IPS-15b (cell line): Measurements from ENCODE around the gene OS9.

Experiments used
- H3K27me3 ChIP-seq: one replicate; pipeline ENCODE4 v1.6.1; 2013; ENCODE audit warnings: low read length; ENCODE audit not compliant: control insufficient read depth, insufficient read depth
- H3K36me3 ChIP-seq: one replicate; pipeline ENCODE4 v1.6.1; 2013; ENCODE audit warnings: low read length; ENCODE audit not compliant: control insufficient read depth, insufficient read depth
- H3K4me1 ChIP-seq: one replicate; pipeline ENCODE4 v1.6.1; 2013; ENCODE audit warnings: mild to moderate bottlenecking, low read length; ENCODE audit not compliant: control insufficient read depth, insufficient read depth
- H3K4me3 ChIP-seq: one replicate; pipeline ENCODE4 v1.5.1; 2013; ENCODE audit warnings: low read depth, low read length
- H3K9ac ChIP-seq: one replicate; pipeline ENCODE4 v1.6.1; 2013; ENCODE audit warnings: low read depth, mild to moderate bottlenecking, low read length
- H3K9me3 ChIP-seq: one replicate; pipeline ENCODE4 v1.6.1; 2013; ENCODE audit warnings: mild to moderate bottlenecking, low read length; ENCODE audit not compliant: control insufficient read depth, insufficient read depth

OS9 gene

GRCh38 chr12:57726151-57726883 lies 32.4 kb downstream of the OS9 start:
- Histone ChIP-seq H3K4me3 (peak overlapping the region; percentile 75), H3K27me3 (peaks cover 80% of the 10 kb centered on the region), H3K36me3 (no peaks in the 10 kb centered on the region), H3K4me1 (no peaks in the 10 kb centered on the region), H3K9me3 (no peaks in the 10 kb centered on the region), H3K9ac (no peak overlapping the region)

DNA sequence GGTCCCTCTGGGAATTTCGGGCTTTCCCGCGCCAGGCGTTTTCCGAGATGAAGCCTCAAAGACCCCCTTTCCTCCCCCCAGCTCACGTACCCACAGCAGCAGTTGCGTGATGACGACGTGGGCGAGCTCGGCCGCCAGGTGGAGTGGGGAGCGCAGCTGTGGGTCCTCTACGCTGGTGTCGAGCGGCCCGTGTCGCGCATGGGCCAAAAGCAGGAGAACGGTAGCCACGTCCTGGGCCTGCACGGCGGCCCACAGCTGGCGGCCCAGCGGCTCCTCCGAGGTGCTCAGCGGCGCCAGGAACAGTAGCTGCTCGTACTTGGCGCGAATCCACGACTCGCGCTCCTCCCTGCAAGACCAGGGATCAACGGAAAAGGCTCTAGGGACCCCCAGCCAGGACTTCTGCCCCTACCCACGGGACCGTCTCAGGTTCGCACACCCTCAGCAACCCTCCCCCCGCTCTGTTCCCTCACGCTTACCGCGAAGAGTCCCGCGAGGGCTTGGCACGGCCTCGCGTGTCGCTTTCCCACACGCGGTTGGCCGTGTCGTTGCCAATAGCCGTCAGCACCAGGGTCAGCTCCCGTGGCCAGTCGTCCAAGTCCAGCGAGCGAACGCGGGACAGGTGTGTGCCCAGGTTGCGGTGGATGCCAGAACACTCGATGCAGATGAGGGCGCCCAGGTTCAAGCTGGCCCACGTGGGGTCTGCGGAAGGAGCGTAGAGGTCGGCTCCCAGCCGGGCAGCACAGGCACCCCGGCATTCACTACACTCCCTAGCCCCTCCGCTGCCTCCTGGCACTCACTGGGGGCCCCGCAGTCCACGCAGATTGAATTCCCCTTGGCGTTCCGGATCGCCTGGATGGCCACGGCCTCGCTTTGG lies 33.2 kb downstream of the OS9 start:
- H3K4me1 ChIP-seq = no peaks in the 10 kb centered on the region
- H3K9ac ChIP-seq = no peak overlapping the region
- no peaks in the 10 kb centered on the region for H3K9me3 ChIP-seq
- peak overlapping the region; percentile 75 for H3K4me3 ChIP-seq
- H3K36me3 ChIP-seq = no peaks in the 10 kb centered on the region
- H3K27me3 ChIP-seq = peaks cover 88% of the 10 kb centered on the region

DNA sequence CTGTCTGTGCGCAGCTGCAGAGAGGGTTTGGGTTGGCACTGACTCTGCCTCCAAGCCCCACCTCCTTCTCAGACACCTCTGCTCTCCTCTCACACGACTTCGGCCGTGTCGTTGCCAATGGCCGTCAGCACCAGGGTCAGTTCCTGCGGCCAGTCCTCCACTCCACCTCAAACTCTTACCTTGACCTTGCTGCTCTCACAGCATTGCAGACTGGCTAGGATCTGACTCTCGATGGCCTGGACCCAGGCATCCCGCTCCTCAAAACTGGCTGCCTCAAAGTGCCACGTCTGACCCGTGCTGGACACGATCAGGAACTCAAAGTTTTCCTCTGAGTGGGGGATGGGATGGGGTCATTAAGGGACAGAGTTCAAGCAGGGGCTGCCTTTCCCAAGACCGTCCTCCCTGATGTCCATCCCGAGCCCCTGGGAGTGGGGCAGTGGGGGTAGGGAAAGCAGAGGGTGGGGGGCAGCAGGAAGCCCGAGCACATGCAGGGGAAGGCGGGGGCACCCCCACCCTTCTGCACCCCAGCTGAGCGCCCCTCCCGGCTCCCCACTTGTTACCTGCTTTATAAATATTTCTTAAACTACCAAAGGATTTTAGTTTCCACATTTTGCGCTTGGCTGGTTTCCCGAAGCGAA lies 33.9 kb downstream of the OS9 start:
- Histone ChIP-seq H3K9me3 (no peaks in the 10 kb centered on the region), H3K4me1 (no peaks in the 10 kb centered on the region), H3K27me3 (peaks cover 93% of the 10 kb centered on the region), H3K4me3 (peak overlapping the region; percentile 75), H3K9ac (no peak overlapping the region), H3K36me3 (no peaks in the 10 kb centered on the region)

DNA sequence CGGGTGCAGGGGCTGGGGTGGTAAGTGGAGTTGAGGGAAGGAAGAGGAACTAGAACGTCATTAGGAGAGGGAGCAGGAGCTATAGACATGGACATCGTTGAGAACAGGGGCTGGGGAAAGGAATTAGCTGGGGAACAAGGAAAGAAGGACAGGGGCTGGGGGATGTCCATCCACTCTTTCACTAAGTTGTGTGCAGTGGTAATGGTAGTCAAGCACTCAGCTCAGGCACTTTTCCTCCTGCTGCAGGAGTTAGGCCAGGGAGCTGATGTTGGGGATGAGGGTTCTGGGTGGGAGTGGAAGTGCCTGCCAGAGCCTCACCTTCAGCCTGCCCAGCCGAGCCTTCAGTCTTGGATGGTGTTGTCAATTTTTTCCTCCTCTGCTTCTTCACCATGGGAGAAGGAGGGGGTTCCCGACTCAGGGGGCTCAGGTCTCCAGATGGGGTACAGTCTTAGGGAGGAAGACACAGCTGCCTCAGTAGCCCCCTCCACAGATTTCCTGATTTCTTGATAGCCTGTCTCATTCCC lies 35.5 kb downstream of the OS9 start:
- peaks cover 94% of the 10 kb centered on the region for H3K27me3 ChIP-seq

DNA sequence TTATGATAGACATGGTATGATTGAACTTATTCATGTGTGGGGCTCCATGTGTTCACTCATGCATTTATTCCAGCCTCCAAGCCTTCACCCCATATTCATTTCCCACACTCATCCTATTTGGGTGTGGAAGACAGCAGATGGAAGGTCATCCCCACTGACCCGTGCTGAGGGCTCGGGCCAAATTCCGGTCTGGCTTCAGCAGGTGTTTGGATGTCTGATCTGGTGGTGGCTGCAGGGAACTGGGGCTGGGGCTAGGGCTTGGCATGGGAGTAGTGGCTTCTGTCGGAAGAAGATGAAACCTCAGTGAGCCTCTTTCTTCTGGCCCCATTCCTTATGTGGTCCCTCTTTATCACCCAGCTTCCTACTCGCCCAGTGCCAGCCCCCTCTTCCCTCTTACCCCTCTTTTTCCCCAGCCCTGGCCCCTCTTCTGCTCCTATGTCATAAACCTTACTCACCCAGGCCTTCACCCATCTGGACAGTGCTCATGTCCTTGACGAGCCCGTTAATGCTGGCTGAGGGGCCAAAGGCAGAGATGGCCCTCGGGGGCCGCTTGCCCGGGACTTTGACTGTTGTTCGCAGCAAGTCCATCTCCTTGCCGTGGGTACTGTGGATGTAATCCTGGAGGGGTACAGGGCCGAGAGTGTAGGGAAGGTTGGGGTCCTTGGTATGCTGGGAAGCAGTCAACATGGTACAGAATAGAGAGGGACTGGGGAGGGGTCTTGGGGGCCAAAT lies 36.6 kb downstream of the OS9 start:
- no peak overlapping the region for H3K4me3 ChIP-seq
- no peaks in the 10 kb centered on the region for H3K9me3 ChIP-seq
- peaks cover 95% of the 10 kb centered on the region for H3K27me3 ChIP-seq
- peaks cover under 1% of the 10 kb centered on the region for H3K4me1 ChIP-seq
- H3K36me3 ChIP-seq = no peaks in the 10 kb centered on the region
- H3K9ac ChIP-seq = no peak overlapping the region

More for the DNA sequence above, 35.5 kb downstream of the OS9 start:
- Histone ChIP-seq H3K4me1 (no peaks in the 10 kb centered on the region), H3K9me3 (no peaks in the 10 kb centered on the region), H3K9ac (no peak overlapping the region), H3K4me3 (no peak overlapping the region), H3K36me3 (no peaks in the 10 kb centered on the region)

DNA sequence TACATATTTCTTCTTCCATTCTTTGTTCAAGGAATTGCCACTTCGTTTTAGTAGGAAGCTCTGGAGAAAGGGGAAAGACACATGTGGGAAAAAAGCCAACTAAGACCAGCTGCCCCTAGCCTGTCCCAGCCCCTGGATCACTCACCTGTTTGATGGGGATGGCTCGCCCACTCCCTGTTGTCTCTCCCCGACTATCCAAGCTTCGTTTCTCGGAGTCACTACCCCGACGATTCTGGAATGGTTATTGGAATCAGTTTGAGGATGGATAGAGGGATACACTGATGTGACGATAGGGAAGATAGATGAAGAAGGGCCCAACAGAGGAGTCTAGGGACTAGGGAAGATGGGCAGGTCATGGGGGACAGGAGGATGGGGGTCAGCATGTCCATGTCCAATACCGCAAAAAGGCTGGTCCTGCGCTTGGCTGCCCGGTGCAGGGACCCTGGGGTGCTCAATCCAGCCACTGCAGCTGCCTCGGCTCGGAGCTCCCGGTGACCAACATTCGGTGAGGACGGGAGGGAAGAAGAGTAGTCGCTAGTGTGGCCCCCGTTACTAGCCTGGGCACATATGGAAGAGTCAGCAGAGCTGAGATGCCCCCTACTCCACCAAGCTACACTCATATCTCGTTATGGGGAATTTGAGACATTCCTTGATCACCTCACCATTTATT lies 37.6 kb downstream of the OS9 start:
- no peak overlapping the region for H3K9ac ChIP-seq
- H3K36me3 ChIP-seq = no peaks in the 10 kb centered on the region
- H3K4me3 ChIP-seq = no peak overlapping the region
- H3K9me3 ChIP-seq = no peaks in the 10 kb centered on the region
- peaks cover 4% of the 10 kb centered on the region for H3K4me1 ChIP-seq
- H3K27me3 ChIP-seq = peaks cover 98% of the 10 kb centered on the region

DNA sequence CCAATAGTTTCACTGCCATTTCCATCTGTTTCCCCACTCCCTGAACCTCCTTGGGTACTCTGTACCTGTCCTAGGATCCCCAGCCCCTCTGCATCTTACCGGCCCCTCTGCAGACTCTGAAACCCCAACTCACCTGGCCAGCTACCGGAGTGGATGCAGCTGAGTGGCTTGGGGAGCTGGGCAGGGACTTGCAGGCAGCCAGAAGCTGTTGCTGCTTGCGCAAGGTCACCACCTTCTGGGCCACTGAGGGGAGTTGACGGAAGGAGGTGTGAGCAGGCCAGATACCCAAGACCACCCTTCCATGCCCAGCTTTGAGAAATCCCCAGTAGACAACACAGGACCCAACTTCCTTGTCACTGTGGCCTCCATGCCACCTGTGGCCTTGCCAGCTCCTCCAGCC lies 38.3 kb downstream of the OS9 start:
- Histone ChIP-seq H3K4me1 (peaks cover 6% of the 10 kb centered on the region), H3K9ac (no peak overlapping the region), H3K4me3 (no peak overlapping the region), H3K27me3 (peaks cover 98% of the 10 kb centered on the region), H3K36me3 (no peaks in the 10 kb centered on the region), H3K9me3 (no peaks in the 10 kb centered on the region)

DNA sequence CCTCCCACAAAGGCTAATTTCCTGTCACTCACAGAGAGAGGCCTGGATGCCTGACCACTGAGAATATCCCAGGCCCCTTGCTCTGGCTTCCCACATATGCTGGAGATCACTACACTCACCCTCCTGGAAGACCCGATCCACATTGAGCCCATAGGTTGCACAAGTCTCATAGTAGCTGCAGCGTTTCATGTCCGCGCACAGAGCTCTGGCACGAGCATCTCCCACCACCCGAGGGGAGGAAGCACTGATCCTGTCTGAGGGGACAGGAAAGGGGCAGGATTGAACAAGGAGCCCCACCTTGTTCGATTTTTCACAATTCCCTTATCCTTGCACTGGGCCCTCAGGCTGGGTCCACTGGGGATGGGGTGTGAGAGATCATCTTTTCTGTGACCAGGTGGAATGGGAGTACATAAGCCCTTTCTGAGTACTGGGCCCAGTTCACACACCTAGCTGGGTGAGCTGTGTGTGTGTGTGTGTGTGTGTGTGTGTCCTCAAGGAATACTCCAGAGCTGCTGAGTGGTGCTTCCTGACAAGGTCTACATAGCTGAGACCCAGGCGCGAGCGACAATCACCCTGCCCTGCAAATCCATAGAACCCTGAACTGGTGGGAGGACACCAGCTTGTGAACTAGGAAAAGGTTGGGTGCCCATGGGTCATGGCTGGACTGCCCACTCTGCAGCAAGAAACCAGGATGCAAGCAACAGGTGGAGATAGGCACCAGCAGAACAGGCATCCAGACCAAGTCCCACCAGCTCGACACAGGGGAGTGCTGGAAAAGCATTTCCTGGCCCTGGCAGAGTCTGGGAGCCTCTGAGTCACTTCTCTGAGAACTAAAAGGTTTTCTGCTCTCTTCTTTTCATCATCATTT lies 39.0 kb downstream of the OS9 start:
- Histone ChIP-seq H3K9ac (no peak overlapping the region), H3K4me3 (no peak overlapping the region), H3K9me3 (no peaks in the 10 kb centered on the region), H3K36me3 (no peaks in the 10 kb centered on the region), H3K4me1 (peaks cover 6% of the 10 kb centered on the region), H3K27me3 (peaks cover 98% of the 10 kb centered on the region)

DNA sequence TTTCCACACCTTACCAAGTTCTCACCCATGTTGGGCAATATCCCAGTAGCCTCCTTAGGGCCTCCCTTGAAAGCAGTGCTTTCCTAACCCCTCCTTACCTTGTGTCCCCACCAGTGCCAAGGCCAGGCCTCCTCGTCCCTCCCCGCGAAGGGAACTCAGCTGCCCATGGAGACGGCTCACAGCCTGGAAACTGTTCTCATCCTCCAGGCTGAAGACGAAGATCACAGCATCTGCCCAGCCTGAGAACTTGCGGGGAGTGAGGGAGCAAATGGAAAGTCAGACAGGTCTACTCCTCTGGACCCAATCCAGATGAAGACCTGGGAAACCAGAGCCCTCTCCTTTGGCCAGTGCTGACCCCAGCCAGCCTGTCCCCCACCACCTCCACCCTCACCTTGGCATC lies 40.0 kb downstream of the OS9 start:
- Histone ChIP-seq H3K9me3 (no peaks in the 10 kb centered on the region), H3K27me3 (peaks cover 92% of the 10 kb centered on the region), H3K4me3 (no peak overlapping the region), H3K4me1 (peaks cover 6% of the 10 kb centered on the region), H3K9ac (no peak overlapping the region), H3K36me3 (no peaks in the 10 kb centered on the region)

DNA sequence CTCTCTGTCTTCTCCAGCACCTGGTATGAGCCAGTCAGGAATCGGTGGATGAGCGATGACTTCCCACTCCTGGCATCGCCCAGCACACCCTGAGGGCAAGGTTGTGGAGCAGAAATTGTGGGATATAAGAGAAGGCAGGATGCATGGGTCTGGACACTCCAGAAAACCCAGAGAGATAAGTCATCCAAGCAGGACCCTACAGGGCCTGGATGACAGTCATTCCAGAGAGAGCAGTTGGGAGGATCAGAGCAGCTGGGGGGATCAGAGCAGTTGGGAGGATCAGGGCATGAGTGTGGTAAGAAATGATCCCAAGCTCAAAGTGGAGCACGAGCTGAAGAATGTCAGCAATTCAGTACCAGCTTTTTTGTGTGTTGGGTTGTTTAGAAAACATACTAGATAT lies 40.7 kb downstream of the OS9 start:
- H3K27me3 ChIP-seq = peaks cover 93% of the 10 kb centered on the region

More for the DNA sequence above, 40.7 kb downstream of the OS9 start:
- Histone ChIP-seq H3K36me3 (no peaks in the 10 kb centered on the region), H3K9ac (no peak overlapping the region), H3K4me1 (peaks cover 6% of the 10 kb centered on the region), H3K4me3 (no peak overlapping the region), H3K9me3 (no peaks in the 10 kb centered on the region)
